A549 (cell line): Measurements from ENCODE around the gene AKIRIN1.
"Not testable (repeated sequence)": the region's sequence is repeated elsewhere in the genome, so short reads cannot be mapped to it uniquely, and the experiment has no call there.

Source experiments
- EP300 ChIP-seq, 2 experiments: fragments of >200 bp; sonication (Bioruptor Twin); formaldehyde crosslinking; IDR thresholded peaks; 2 replicates in 1 of 2; 3 replicates in 1 of 2; pipeline ENCODE4 v1.6.1; 2016 to 2017
- ESRRA ChIP-seq: fragments of 150-350 bp; IDR thresholded peaks from 2 replicates; pipeline ENCODE4 v1.6.1; 2014; ENCODE audit warnings: mild to moderate bottlenecking, low read length, borderline replicate concordance
- POLR2A ChIP-seq: IDR thresholded peaks from 2 replicates; pipeline ENCODE4 v1.6.1; 2012; ENCODE audit warnings: mild to moderate bottlenecking, low read length
- POLR2AphosphoS2 ChIP-seq: conservative IDR thresholded peaks from 2 replicates; pipeline ENCODE4 v1.6.1; 2012; ENCODE audit warnings: low read length, improper control_type of control experiment, inconsistent platforms
- RNF2 ChIP-seq: fragments of 200-600 bp; sonication (generic); IDR thresholded peaks from 2 replicates; pipeline ENCODE4 v1.6.1; 2016; ENCODE audit warnings: low read depth, mild to moderate bottlenecking, antibody characterized with exemption, moderate library complexity, borderline replicate concordance
- TF ChIP-seq, protein P1 (sequence below): IDR thresholded peaks from 2 replicates; pipeline ENCODE4 v1.6.1; 2012
- TF ChIP-seq, protein P2 (sequence below): fragments of >200 bp; sonication (Bioruptor Twin); formaldehyde crosslinking; IDR thresholded peaks from 3 replicates; pipeline ENCODE4 v1.5.1; 2016
- TF ChIP-seq, protein P3 (sequence below): IDR thresholded peaks from 2 replicates; pipeline ENCODE4 v1.6.1; 2012
- TF ChIP-seq, protein P4 (sequence below): fragments of 450-650 bp; IDR thresholded peaks from 2 replicates; pipeline ENCODE4 v1.6.1; 2014; ENCODE audit warnings: antibody characterized with exemption

DNA sequence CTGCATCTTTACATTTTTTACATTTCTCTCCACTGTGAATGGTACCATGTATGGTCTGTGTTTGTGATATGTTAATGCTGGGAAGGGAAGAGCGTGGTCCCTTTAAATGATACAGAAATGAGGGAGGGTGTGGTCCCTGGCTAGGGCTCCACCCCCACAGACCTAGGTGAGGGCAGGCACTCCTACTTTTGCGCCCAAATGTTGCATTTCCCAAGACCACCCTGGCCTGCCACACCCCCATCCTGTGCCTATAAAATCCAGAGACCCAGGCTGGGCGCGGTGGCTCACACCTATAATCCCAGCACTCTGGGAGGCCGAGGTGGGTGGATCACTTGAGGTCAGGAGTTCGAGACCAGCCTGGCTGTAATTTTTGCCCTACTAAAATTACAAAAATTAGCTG is 17.9 kb upstream of the AKIRIN1 start:
- TF ChIP-seq ESRRA; POLR2A; POLR2AphosphoS2; RNF2; EP300 (IDR thresholded peaks at IDR 0.05): not testable (repeated sequence)
- TF ChIP-seq, protein P1, sequence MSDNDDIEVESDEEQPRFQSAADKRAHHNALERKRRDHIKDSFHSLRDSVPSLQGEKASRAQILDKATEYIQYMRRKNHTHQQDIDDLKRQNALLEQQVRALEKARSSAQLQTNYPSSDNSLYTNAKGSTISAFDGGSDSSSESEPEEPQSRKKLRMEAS = not testable (repeated sequence)
- TF ChIP-seq, protein P2, sequence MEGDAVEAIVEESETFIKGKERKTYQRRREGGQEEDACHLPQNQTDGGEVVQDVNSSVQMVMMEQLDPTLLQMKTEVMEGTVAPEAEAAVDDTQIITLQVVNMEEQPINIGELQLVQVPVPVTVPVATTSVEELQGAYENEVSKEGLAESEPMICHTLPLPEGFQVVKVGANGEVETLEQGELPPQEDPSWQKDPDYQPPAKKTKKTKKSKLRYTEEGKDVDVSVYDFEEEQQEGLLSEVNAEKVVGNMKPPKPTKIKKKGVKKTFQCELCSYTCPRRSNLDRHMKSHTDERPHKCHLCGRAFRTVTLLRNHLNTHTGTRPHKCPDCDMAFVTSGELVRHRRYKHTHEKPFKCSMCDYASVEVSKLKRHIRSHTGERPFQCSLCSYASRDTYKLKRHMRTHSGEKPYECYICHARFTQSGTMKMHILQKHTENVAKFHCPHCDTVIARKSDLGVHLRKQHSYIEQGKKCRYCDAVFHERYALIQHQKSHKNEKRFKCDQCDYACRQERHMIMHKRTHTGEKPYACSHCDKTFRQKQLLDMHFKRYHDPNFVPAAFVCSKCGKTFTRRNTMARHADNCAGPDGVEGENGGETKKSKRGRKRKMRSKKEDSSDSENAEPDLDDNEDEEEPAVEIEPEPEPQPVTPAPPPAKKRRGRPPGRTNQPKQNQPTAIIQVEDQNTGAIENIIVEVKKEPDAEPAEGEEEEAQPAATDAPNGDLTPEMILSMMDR = not testable (repeated sequence)
- TF ChIP-seq, protein P3, sequence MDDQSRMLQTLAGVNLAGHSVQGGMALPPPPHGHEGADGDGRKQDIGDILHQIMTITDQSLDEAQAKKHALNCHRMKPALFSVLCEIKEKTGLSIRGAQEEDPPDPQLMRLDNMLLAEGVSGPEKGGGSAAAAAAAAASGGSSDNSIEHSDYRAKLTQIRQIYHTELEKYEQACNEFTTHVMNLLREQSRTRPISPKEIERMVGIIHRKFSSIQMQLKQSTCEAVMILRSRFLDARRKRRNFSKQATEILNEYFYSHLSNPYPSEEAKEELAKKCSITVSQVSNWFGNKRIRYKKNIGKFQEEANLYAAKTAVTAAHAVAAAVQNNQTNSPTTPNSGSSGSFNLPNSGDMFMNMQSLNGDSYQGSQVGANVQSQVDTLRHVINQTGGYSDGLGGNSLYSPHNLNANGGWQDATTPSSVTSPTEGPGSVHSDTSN = not testable (repeated sequence)
- TF ChIP-seq, protein P4, sequence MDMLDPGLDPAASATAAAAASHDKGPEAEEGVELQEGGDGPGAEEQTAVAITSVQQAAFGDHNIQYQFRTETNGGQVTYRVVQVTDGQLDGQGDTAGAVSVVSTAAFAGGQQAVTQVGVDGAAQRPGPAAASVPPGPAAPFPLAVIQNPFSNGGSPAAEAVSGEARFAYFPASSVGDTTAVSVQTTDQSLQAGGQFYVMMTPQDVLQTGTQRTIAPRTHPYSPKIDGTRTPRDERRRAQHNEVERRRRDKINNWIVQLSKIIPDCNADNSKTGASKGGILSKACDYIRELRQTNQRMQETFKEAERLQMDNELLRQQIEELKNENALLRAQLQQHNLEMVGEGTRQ = not testable (repeated sequence)
